Fibroblast of villous mesenchyme (primary cell): ENCODE measurements around the gene JAM2. TPM values are rescaled to one million over a fixed set of nuclear protein-coding genes. Genes with fewer than 3 reads are reported as not detected.

ENCODE experiments used
- DNase-seq: peaks from one replicate; pipeline ENCODE4 v3.0.0-alpha.2; 2010; ENCODE audit warnings: low read depth
- H3K4me3 ChIP-seq: 2 replicates; pipeline ENCODE4 v1.5.1; 2011; ENCODE audit warnings: low read depth, mild to moderate bottlenecking, low read length
- total RNA-seq: library from RNA; depleted of rRNA; stranded (reverse); fragments of >200 nt; gene quantifications from 2 replicates; pipeline ENCODE4 v1.2.3, GENCODE V29; 2012
- TF ChIP-seq, protein P1 (sequence below): IDR thresholded peaks from 2 replicates; pipeline ENCODE4 v1.5.1; 2012; ENCODE audit warnings: low read depth, mild to moderate bottlenecking, low read length; ENCODE audit not compliant: insufficient read depth

JAM2 gene, protein sequence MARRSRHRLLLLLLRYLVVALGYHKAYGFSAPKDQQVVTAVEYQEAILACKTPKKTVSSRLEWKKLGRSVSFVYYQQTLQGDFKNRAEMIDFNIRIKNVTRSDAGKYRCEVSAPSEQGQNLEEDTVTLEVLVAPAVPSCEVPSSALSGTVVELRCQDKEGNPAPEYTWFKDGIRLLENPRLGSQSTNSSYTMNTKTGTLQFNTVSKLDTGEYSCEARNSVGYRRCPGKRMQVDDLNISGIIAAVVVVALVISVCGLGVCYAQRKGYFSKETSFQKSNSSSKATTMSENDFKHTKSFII
- under 0.01 and 1.7 TPM in 2 replicates for total RNA-seq

DNA sequence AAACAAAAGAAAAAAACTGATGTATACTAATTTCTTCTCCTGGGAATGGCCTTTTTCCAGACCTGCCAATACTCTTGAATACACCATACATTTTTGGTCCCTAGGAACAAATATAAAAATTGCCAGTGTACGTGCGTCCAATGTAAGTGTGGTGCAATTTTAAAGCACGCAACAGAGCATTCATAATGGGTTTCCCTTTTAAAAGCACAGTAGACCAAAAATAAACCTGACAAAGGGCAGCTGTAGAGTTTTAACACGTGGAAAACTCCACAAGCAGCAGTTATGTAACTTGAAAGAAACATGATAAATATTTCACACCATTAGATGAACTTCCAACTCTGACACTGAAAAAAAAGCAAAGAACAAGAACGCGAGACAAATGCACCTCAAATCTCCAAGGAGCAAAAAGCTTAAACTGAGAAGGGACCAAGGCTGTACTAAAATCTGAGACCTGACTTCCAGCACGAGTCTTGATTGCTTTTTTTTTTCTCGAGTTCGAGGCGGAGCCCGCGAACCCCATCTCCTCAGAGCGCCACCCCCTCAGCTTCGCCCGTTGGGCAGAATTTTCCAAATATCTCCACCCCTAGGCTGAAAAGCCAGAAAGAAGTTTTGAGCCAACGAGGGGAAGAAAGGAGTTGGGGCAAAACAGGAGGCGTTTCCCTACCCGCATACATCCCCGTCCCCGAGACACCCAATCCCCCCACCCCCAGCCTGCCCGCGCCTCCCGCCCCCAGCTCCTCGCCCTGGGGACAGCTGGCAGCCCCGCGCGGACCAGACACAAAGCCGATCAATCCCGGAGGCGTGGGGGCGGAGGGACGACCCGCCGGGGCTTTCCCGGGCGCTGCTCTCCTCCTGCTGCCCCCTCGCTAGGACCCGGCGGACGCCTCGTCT is at the start of gene JAM2:
TSS of gene JAM2 (plus strand) at position 599 of the 891 bp plus-strand sequence. CDS start 564 bp downstream, outside the sequence.
- TF ChIP-seq, protein P1, sequence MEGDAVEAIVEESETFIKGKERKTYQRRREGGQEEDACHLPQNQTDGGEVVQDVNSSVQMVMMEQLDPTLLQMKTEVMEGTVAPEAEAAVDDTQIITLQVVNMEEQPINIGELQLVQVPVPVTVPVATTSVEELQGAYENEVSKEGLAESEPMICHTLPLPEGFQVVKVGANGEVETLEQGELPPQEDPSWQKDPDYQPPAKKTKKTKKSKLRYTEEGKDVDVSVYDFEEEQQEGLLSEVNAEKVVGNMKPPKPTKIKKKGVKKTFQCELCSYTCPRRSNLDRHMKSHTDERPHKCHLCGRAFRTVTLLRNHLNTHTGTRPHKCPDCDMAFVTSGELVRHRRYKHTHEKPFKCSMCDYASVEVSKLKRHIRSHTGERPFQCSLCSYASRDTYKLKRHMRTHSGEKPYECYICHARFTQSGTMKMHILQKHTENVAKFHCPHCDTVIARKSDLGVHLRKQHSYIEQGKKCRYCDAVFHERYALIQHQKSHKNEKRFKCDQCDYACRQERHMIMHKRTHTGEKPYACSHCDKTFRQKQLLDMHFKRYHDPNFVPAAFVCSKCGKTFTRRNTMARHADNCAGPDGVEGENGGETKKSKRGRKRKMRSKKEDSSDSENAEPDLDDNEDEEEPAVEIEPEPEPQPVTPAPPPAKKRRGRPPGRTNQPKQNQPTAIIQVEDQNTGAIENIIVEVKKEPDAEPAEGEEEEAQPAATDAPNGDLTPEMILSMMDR = no peak
- DNase-seq = peak; percentile 70

DNA sequence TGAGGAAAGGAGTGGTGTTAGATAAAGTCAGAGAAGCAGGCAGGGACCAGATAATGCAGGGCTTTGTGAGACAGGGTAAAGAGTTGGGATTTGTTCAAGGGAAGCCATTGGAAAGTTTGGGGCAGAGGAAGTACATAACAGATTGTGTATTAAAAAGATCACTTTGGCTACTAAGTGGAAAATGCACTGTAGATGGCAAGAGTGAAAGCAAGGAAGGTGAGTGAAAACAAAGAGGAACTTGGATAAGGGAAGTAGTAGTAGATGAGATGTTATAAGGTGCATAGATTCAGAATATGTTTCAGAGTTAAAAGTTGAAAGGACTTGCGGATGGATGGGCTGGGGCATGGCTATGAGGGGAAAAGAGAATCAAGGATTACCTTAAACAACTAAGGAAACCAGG is 49.2 kb upstream of the JAM2 start:
- no peak for DNase-seq
- TF ChIP-seq, protein P1 = no peak
- no peak overlapping the region for H3K4me3 ChIP-seq

More for the DNA sequence above, at the start of gene JAM2:
- peak within 1 kb of the TSS; percentile 61 for H3K4me3 ChIP-seq

DNA sequence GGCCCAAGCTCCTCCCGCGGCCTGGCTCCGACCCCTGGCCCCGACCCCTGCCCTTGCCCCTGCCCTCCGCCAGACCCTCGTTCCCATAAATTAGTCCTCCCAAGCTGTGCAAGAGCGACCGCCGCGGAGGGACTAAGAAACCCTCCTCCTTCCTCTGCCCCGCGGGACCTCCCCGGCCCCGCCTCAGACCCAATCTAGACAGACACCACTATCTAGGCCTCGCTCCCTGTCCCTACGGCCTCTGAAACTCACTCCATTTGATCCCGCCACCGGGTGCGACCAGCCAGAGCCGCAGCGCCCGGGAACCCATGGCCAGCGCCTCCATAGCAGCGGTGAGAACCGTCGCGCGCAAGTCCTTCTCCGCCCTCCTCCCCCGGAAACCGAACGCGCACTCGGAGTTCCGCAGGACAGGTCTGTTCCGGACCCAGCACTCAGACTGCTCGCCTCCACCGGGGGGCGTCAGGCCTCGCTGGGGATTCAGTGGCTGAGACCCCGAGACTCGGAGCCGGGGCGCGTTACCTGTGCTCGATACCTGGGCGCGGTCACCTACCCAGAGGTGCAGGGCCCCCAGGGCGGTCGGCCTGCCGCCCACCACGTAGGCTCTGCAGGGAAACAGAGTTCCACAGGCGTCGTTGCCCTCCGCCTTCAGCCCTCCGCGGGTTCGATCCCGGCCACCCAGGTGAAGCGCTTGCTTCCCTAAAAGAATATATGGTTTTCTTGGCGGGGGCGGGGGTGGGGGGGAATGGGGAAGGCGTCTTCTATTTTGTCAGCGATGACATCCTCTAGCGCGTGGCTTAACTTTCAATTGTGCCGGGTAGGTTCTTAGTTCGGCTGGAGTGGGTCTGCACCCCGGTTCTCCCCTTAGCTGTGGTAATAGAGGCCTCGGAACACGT is 31.7 kb upstream of the JAM2 start, which contains the start of gene MRPL39:
TSS of gene MRPL39 (minus strand) at position 331 of the 893 bp plus-strand sequence. CDS start at position 325, 6 bp downstream.
- DNase-seq = peak; percentile 91
- H3K4me3 ChIP-seq = peak within 1 kb of the TSS; percentile 89
- TF ChIP-seq, protein P1 = peak; percentile 71

DNA sequence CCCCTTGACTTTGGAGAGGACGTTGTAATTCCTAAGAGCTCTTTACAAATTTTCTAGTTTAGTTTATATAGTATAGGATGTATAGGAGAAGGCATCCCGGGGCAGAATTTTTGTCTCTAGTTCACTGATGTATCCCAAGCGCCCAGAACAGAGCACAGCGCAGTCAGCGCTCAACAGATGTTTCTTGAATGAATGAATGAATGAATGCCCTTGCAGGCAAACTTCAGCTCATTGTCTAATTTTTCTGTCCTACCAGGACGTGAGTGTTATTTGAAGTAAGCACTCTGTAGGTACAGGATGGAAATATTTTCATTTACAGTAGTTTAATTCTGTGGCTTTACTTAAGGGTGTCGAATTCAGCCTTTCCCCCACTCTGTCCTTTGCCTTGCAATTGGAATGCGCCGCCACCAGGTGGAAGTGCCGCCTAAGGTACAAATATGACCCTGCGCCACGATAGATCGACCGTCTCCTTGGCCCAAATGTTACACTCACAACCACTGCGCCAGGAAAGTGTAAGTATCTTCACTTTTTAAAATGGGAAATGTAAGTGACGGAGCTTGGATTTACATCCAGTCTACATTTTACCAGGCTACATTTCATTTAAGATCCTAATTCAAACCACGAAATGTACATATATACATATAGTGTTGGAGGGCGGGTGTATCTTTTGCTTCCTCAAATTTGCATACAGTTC is 30.9 kb upstream of the JAM2 start:
- peak; percentile 87 for DNase-seq
- H3K4me3 ChIP-seq = peak overlapping the region; percentile 89
- TF ChIP-seq, protein P1 = peak; percentile 88

DNA sequence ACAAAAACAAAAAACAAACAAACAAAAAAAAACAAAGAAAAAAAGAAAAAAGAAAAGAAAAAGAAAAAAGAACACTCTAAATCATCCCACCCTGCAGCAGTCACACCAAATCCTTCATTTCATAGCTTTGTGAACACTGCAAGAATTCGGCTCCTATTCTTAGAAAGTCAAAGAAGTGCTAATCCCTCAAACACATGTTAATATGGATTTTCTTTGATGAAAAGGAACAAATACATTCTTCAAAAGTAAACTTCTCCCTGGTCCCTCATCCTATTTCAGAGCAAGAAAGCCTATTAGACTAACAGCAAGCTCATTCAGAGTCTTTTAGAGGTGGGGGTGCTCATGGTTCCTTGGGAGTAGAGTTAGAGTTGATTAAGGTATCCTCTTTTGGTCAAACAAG is 24.6 kb upstream of the JAM2 start:
- no peak overlapping the region for H3K4me3 ChIP-seq
- no peak for DNase-seq
- TF ChIP-seq, protein P1 = no peak
